GM18505 (cell line): Measurements from ENCODE around the gene IGFBP4.

Experiments
- ATAC-seq: cut with Tn5 transposase; IDR thresholded peaks from one replicate; pipeline ENCODE4 v1.9.1; 2021; ENCODE audit not compliant: unreplicated experiment
- POLR2A ChIP-seq: IDR thresholded peaks from 4 replicates; pipeline ENCODE4 v1.6.1; 2011; ENCODE audit warnings: borderline replicate concordance; ENCODE audit not compliant: insufficient read depth, insufficient read length; ENCODE audit errors: extremely low read depth

The IGFBP4 gene

GRCh38 chr17:40442392-40443195 is 656 bp upstream of the IGFBP4 start:
- TF ChIP-seq POLR2A = no peak
- no peak for ATAC-seq

- no peak for TF ChIP-seq POLR2A
- ATAC-seq = no peak
Measured at GRCh38 chr17:40443988-40444899, 994 bp downstream of the IGFBP4 start.

- ATAC-seq = no peak
- no peak for TF ChIP-seq POLR2A
Measured at GRCh38 chr17:40445751-40446468, 2.7 kb downstream of the IGFBP4 start.

GRCh38 chr17:40447148-40447644 is 3.9 kb downstream of the IGFBP4 start:
- ATAC-seq = no peak
- no peak for TF ChIP-seq POLR2A

- no peak for ATAC-seq
Measured at GRCh38 chr17:40447806-40448205, 4.6 kb downstream of the IGFBP4 start.

GRCh38 chr17:40448213-40448638 is 5.0 kb downstream of the IGFBP4 start:
- no peak for ATAC-seq
- TF ChIP-seq POLR2A = no peak

More at GRCh38 chr17:40447806-40448205, 4.6 kb downstream of the IGFBP4 start:
- TF ChIP-seq POLR2A = no peak

- ATAC-seq = no peak
- no peak for TF ChIP-seq POLR2A
Measured at GRCh38 chr17:40448639-40449261, 5.5 kb downstream of the IGFBP4 start.

- no peak for ATAC-seq
- TF ChIP-seq POLR2A = no peak
Measured at GRCh38 chr17:40450175-40450574, 6.9 kb downstream of the IGFBP4 start.

GRCh38 chr17:40451420-40451819 is 8.2 kb downstream of the IGFBP4 start:
- no peak for TF ChIP-seq POLR2A
- no peak for ATAC-seq

- TF ChIP-seq POLR2A = no peak
- ATAC-seq = no peak
Measured at GRCh38 chr17:40452216-40452787, 9.1 kb downstream of the IGFBP4 start.

GRCh38 chr17:40452921-40453378 is 9.7 kb downstream of the IGFBP4 start:
- no peak for TF ChIP-seq POLR2A
- no peak for ATAC-seq
